Stomach (tissue), 19 donors: ENCODE data around the gene CD160. TPM values are rescaled to one million over a fixed set of nuclear protein-coding genes. Genes with fewer than 3 reads are reported as not detected.
"Not testable (repeated sequence)": the region's sequence is repeated elsewhere in the genome, so short reads cannot be mapped to it uniquely, and the experiment has no call there.

ENCODE experiments used
- DNase-seq, 2 donors: peaks; one replicate each; pipeline versions ENCODE4 v3.0.0 to v3.0.0-alpha.2; 2013 to 2019
- H3K27ac ChIP-seq, 5 donors: fragments of 200-600 bp in 4 of 5; sonication (generic) in 4 of 5; one replicate each; pipeline ENCODE4 v1.5.1; 2013 to 2019; ENCODE audit warnings: mild to moderate bottlenecking in 1 of 5, moderate library complexity in 1 of 5
- H3K27me3 ChIP-seq, 3 donors: fragments of 200-600 bp; sonication (generic); one replicate each; pipeline ENCODE4 v1.5.1; 2017 to 2019; ENCODE audit warnings: mixed run types in 1 of 3
- H3K36me3 ChIP-seq, 4 donors: fragments of 200-600 bp; sonication (generic); 1 replicate in 3 of 4; 2 replicates in 1 of 4; pipeline ENCODE4 v1.5.1; 2016 to 2019
- H3K4me1 ChIP-seq, 4 donors: fragments of 200-600 bp; sonication (generic); one replicate each; pipeline ENCODE4 v1.5.1; 2016 to 2019
- H3K4me3 ChIP-seq, 4 donors: fragments of 200-600 bp; sonication (generic) in 3 of 4; one replicate each; pipeline ENCODE4 v1.5.1; 2016 to 2019; ENCODE audit warnings: mild to moderate bottlenecking in 1 of 4
- H3K9me3 ChIP-seq, 4 donors: fragments of 200-600 bp; sonication (generic); one replicate each; pipeline ENCODE4 v1.5.1; 2016 to 2019
- EP300 ChIP-seq: sonication (generic); formaldehyde crosslinking; IDR thresholded peaks from one replicate; pipeline ENCODE4 v1.6.1; 2017; ENCODE audit warnings: antibody characterized with exemption
- POLR2A ChIP-seq, 4 donors: fragments of 450-650 bp; IDR thresholded peaks; one replicate each; pipeline ENCODE4 v1.6.1; 2016; ENCODE audit warnings: antibody characterized with exemption in 4 of 4, control low read depth in 2 of 4, mild to moderate bottlenecking in 1 of 4, moderate library complexity in 1 of 4
- POLR2AphosphoS5 ChIP-seq, 3 donors: sonication (generic); formaldehyde crosslinking; IDR thresholded peaks; one replicate each; pipeline ENCODE4 v1.6.1; 2016; ENCODE audit warnings: antibody characterized with exemption in 3 of 3
- WGBS, 5 donors: extraction: QIAGEN DNeasy Blood & Tissue Kit in 3 of 5; methylation state at CpG; one replicate each; pipeline versions ENCODE4 v1.1.5 to v1.1.7; 2013 to 2018; 5-methylcytosine and 5-hydroxymethylcytosine counted together
- intact Hi-C: fragments of 100-400 bp; cut with DNase I; formaldehyde crosslinking; loops from one replicate; pipeline ENCODE4 v1.15.1; 2023; ENCODE audit warnings: low total_unique reads
- long read RNA-seq, 10 donors: transcript quantifications; one replicate each; lab custom pipeline, GENCODE V29; 2026
- polyA plus RNA-seq, 3 donors: library from polyadenylated mRNA; stranded (reverse); fragments of 200-250 nt; gene quantifications; one replicate each; pipeline ENCODE4 v1.2.3, GENCODE V29; 2013
- total RNA-seq, 5 donors: library from RNA; depleted of rRNA; stranded (reverse); fragments of >200 nt; gene quantifications; one replicate each; pipeline versions ENCODE4 v1.1.0 to v1.2.3, GENCODE V29; 2014 to 2016
- TF ChIP-seq, protein P1 (sequence below), 7 experiments: fragments of 450-650 bp in 4 of 7; fragments of 200-600 bp in 3 of 7; sonication (generic) in 3 of 7; IDR thresholded peaks; one replicate each; pipeline ENCODE4 v1.5.1; 2016 to 2019; ENCODE audit warnings: antibody characterized with exemption in 7 of 7, control low read depth in 2 of 7, mild to moderate bottlenecking in 1 of 7
- donor health status: healthy with polysubstance abuse.
- donor health status: Bipolar disorder and iron deficiency.
- donor health status: healthy.

Gene CD160, protein sequence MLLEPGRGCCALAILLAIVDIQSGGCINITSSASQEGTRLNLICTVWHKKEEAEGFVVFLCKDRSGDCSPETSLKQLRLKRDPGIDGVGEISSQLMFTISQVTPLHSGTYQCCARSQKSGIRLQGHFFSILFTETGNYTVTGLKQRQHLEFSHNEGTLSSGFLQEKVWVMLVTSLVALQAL
- 1 to 10 TPM in 1 of 5 donors, under 1 TPM in 1, not detected in 3; 0.37 to 4.8 TPM for total RNA-seq
- polyA plus RNA-seq, result under 1 TPM in 1 of 3 donors, not detected in 2; 0.25 TPM
- long read RNA-seq, donor 1, result 0 reads
- long read RNA-seq, donor 2, result 0 reads
- long read RNA-seq, donor 3, result 0 reads
- long read RNA-seq, donor 4, result 0 reads
- long read RNA-seq, donor 5, result 0 reads
- long read RNA-seq, donor 6, result 0 reads
- long read RNA-seq, donor 7, result 0 reads
- long read RNA-seq, donor 8, result 0 reads
- long read RNA-seq, donor 9, result 0 reads
- long read RNA-seq, donor 10, result 0 reads

DNA sequence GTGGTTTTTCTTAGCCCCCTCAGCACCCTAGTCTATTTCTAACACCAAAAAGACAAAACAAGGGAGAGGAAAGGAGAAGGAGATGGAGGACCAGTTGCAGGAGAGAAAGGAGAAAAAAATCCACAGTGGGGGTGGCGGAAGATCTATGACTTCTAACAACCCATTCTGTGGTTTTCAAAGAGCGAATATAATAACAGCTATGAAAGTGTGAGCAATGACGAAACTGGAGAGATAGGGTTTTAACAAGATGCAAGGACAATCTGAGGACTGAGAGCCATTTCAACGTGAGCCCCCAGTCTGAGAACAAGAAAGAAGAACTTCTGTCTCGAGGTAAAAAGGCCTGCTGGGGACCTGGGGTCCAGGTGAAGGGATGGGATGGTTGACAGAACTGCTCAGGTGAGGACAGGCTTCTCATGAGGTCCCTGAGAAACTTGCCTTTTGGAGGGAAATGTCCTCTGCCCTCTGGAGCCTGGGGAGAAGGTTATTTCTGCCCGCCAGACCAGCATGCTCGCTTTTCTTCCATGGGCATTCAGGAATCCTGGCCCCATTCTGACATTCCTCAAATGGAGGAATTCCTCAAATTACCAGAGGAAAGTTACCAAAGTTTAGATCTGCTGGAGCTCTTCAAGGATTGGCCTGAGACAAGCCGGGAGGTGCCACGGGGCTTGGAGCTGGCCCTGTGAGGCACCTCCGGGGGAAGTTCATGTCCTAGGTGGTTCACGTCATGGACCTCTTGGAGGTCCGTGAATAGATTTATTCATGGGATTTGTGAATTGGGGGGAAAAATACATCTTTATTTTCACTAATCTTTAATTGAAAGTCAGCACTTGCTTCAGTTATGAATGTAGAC is at the start of gene CD160:
Gene CD160, plus strand, starts transcription at position 270 of the 850 bp plus-strand sequence. CDS start 8,829 bp downstream, outside the sequence.
- Histone ChIP-seq H3K27ac (no peak within 1 kb of the TSS), H3K36me3 (no peaks in the 10 kb centered on the region), H3K27me3 (peaks cover 0 to 10% (median 0%) of the 10 kb centered on the region in 3 donors), H3K9me3 (no peaks in the 10 kb centered on the region), H3K4me3 (no peak within 1 kb of the TSS), H3K4me1 (peaks cover 10 to 22% (median 14%) of the 10 kb centered on the region in 4 donors)
- intact Hi-C loops, result no loop called here
- WGBS, 5 donors, result 83 to 90% (median 89%) methylated on average over 12 of the region's 12 CpGs
- DNase-seq, result no peak
- TF ChIP-seq POLR2AphosphoS5 (IDR thresholded peaks at IDR 0.05) (no peak), EP300 (no peak), POLR2A (IDR thresholded peaks at IDR 0.05) (no peak)
- TF ChIP-seq, protein P1, sequence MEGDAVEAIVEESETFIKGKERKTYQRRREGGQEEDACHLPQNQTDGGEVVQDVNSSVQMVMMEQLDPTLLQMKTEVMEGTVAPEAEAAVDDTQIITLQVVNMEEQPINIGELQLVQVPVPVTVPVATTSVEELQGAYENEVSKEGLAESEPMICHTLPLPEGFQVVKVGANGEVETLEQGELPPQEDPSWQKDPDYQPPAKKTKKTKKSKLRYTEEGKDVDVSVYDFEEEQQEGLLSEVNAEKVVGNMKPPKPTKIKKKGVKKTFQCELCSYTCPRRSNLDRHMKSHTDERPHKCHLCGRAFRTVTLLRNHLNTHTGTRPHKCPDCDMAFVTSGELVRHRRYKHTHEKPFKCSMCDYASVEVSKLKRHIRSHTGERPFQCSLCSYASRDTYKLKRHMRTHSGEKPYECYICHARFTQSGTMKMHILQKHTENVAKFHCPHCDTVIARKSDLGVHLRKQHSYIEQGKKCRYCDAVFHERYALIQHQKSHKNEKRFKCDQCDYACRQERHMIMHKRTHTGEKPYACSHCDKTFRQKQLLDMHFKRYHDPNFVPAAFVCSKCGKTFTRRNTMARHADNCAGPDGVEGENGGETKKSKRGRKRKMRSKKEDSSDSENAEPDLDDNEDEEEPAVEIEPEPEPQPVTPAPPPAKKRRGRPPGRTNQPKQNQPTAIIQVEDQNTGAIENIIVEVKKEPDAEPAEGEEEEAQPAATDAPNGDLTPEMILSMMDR (IDR thresholded peaks at IDR 0.05), result no peak

DNA sequence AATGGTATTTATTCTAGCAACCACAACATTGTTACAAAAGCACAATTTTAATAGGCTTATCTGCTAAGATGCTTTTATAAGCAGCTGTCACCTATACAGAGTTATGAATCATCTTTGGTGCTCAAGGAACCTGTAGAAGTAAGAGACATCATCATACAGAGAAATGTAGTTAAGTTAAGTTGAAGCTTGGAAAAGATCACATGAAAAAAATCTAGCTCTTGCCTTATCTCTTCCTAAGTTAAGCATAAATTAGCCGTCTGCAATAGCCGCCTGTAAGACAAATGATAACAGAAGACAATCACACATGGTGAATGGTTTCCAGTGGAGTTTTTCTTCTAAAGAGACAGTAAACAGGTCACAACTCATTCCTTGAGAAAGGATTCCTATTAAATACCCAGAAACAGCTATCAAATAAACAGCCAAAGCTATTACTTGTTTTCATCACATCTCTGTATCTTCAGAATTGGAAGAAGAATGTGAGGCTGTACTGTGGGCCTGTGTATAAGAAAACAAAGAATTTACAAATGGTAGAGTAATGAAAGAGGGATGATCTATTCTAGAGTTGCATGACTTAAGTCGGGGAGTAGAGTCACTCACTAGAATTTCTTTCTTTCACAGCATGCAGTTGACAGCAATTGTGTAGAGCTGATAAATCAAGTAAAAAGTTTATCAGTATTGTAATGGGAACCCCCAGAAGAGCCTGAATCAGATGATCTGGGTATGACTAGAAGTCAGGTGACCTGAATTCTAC is 48.1 kb upstream of the CD160 start:
- H3K4me1 ChIP-seq, H3K27me3 ChIP-seq, H3K9me3 ChIP-seq, intact Hi-C loops, H3K4me3 ChIP-seq, DNase-seq, H3K27ac ChIP-seq, H3K36me3 ChIP-seq: not testable (repeated sequence)
- WGBS, 5 donors, result 71 to 100% (median 75%) methylated on average over 1 to 2 of the region's 3 CpGs; no CpG with 5 or more reads in 1 of the 5 donors

DNA sequence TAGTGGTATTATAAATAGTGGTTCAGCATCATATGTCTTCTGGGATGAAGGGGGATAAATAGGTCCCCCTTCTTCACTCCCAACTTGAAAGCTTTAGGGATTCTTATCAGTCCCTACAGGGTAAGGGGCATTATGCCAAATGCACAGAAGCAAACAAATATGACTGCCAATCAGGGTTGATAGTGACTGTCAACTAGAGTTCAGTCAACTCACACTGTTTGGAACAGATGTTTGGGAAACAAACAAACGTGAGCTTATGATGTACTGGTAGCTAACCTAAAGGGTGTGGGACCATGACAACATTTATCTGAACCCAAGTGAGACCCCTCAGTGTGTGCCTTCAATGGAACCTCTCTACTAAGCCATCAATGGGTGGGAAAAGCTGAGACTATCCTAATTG is 46.1 kb upstream of the CD160 start:
- intact Hi-C loops, H3K9me3 ChIP-seq, H3K4me1 ChIP-seq, H3K36me3 ChIP-seq, H3K27me3 ChIP-seq, H3K4me3 ChIP-seq, DNase-seq, H3K27ac ChIP-seq: not testable (repeated sequence)
- WGBS, 5 donors, result no CpG with 5 or more reads among the region's 1 CpG

DNA sequence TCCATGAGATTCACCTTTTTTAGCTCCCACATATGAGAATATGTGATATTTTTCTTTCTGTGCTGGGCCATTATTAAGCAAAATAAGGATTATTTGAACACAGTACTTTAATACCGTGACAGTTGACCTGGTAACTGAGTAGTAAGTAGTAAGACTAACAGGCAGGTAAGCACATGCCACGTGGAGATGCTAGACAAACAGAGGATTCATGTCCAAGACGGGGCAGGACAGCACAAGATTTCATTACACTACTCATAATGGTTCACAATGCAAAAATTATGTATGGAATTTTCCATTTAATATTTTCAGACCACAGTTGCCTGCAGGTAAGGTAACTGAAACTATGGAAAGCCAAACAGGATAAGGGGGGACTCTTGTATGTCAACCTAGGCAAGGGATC is 34.4 kb upstream of the CD160 start:
- H3K27me3 ChIP-seq, H3K4me3 ChIP-seq, H3K4me1 ChIP-seq, intact Hi-C loops, DNase-seq, H3K36me3 ChIP-seq, H3K9me3 ChIP-seq, H3K27ac ChIP-seq: not testable (repeated sequence)
- whole genome bisulfite sequencing, 5 donors, result 86 to 100% (median 90%) methylated on average over 2 of the region's 3 CpGs; no CpG with 5 or more reads in 1 of the 5 donors

DNA sequence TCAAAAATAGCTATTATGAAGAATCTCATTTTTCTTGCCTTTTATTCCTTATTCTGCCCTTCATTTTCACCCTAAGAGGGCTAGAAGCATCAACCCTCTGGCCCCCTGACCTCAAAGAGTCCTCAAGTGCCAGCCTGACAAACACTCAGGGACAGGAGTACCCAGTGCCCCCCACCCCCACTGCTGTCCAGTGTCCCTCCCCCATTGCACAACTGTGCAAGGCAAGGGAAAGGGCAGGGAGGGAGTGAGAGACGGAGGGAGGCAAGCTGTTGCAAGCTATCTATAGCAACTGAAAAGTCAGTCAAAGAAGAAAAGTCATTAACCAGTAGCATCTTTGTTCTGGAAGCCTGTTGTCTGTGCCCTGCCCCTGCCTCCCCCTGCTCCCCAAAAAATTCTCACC is 33.2 kb upstream of the CD160 start:
- H3K9me3 ChIP-seq, H3K27me3 ChIP-seq, H3K36me3 ChIP-seq, DNase-seq, intact Hi-C loops, H3K4me3 ChIP-seq, H3K27ac ChIP-seq: not testable (repeated sequence)
- peaks cover 0 to 17% (median 11%) of the 10 kb centered on the region in 4 donors for H3K4me1 ChIP-seq
- 88 to 100% (median 96%) methylated on average over 1 of the region's 1 CpG; no CpG with 5 or more reads in 1 of the 5 donors for WGBS, 5 donors

DNA sequence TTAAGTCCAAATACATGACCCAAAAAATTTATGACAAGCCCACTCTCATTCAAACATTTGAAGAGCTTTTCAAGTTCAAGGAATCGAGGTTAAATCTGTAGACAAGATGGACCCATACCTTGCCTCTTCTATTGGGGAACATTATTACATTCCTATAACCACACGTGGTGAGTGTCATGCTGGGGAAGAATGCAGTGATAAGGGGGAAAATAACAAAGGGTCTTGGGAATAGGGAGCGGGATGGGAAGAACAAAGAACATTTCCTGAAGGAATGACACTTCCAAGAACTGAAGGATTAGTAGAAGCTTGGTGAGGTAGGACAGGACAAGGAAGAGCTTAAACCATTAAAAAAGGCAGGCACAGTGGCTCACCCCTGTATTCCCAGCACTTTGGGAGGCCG is 31.0 kb upstream of the CD160 start:
- WGBS, 5 donors, result 71 to 76% (median 73%) methylated on average over 4 of the region's 4 CpGs
- intact Hi-C loops, result no loop called here
- DNase-seq, result no peak
- Histone ChIP-seq H3K4me1 (peaks cover 0 to 18% (median 12%) of the 10 kb centered on the region in 4 donors), H3K4me3 (no peak overlapping the region), H3K27ac (no peak overlapping the region), H3K9me3 (no peaks in the 10 kb centered on the region), H3K36me3 (no peaks in the 10 kb centered on the region), H3K27me3 (no peaks in the 10 kb centered on the region)
- TF ChIP-seq POLR2AphosphoS5 (IDR thresholded peaks at IDR 0.05) (no peak), POLR2A (IDR thresholded peaks at IDR 0.05) (no peak), EP300 (no peak)
- TF ChIP-seq, protein P1 (IDR thresholded peaks at IDR 0.05), result no peak
